Urinary bladder (tissue), 4 donors: ENCODE measurements around the gene ADK. TPM values are rescaled to one million over a fixed set of nuclear protein-coding genes. Genes with fewer than 3 reads are reported as not detected.

Source experiments
- DNase-seq: peaks from one replicate; pipeline ENCODE4 v3.0.0-alpha.2; 2015; ENCODE audit errors: extremely low spot score
- H3K27ac ChIP-seq: one replicate; pipeline ENCODE4 v1.5.1; 2013; ENCODE audit warnings: low read depth, mild to moderate bottlenecking, moderate library complexity
- H3K36me3 ChIP-seq: one replicate; pipeline ENCODE4 v1.6.1; 2013; ENCODE audit warnings: mild to moderate bottlenecking, moderate library complexity; ENCODE audit not compliant: insufficient read depth
- H3K4me1 ChIP-seq: one replicate; pipeline ENCODE4 v1.6.1; 2013; ENCODE audit warnings: mild to moderate bottlenecking, moderate library complexity; ENCODE audit not compliant: insufficient read depth
- H3K4me3 ChIP-seq: one replicate; pipeline ENCODE4 v1.5.1; 2013; ENCODE audit warnings: low read depth, low read length
- WGBS: extraction: QIAGEN DNeasy Blood & Tissue Kit; methylation state at CpG from one replicate; pipeline ENCODE4 v1.1.7; 2013; 5-methylcytosine and 5-hydroxymethylcytosine counted together
- polyA plus RNA-seq: library from polyadenylated mRNA; stranded (reverse); fragments of 200-250 nt; gene quantifications from one replicate; pipeline ENCODE4 v1.2.3, GENCODE V29; 2013
- total RNA-seq: library from RNA; depleted of rRNA; stranded (reverse); fragments of >200 nt; gene quantifications from one replicate; pipeline ENCODE4 v1.2.3, GENCODE V29; 2014
- donor health status: healthy with polysubstance abuse.
- donor health status: healthy.

The ADK gene
- total and polyA plus RNA-seq, 2 donors = 14.2 to 42.8 TPM

DNA sequence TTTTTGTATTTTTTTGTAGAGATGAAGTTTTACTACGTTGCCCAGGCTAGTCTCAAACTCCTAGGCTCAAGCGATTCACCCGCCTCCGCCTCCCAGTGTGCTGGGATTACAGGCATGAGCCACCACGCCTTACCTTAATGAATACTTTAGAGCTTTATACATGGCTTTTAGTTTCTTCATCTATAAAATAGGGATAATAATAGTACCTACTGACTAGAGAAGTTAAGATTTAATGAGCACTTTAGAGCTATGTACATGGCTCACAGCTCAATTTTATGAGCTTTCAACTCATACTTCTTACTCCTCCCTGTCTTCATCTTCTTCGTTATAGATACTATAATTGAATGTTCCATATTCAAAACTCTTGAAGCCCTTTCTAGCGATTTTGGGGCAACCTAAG, 445.7 kb downstream of the ADK start:
- no peak overlapping the region for H3K4me3 ChIP-seq
- no peaks in the 10 kb centered on the region for H3K36me3 ChIP-seq
- no peak overlapping the region for H3K27ac ChIP-seq
- no peaks in the 10 kb centered on the region for H3K4me1 ChIP-seq
- WGBS = 97% methylated on average over 7 of the region's 7 CpGs
- DNase-seq = no peak

DNA sequence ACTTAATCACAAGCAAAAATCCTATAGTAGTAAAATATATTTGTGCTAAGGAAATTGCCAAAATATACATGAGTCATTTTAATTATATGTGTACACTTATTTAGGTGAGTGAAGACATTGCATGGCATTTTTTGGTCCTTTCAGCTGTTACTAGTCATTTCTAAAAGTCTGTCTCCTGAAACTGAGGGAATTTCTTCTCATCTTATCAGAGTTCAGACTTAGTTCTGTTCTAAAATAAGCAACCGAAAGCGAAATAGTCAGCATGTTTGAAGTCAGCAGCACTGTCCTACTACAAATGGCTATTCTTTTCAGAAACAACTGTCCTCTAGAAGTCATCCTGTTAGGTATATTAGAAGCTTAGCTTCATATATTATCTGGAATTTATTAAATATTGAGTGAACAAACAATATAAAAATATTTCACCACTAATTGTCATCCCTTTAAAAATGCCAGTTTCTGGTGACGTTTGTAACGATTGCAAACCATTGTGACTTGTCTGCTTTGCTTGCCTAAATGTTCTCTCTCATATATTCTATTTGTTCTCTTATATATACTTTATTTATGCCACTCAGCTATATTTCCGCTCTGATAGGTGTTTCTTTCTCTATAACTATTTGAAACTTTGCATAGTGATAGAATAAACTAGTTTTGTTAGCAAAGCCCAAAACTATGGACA, 448.0 kb downstream of the ADK start:
- no peak for DNase-seq
- Histone ChIP-seq H3K27ac (peak overlapping the region; percentile 5), H3K4me1 (no peaks in the 10 kb centered on the region), H3K36me3 (no peaks in the 10 kb centered on the region), H3K4me3 (no peak overlapping the region)
- whole genome bisulfite sequencing = 38% methylated on average over 5 of the region's 5 CpGs

DNA sequence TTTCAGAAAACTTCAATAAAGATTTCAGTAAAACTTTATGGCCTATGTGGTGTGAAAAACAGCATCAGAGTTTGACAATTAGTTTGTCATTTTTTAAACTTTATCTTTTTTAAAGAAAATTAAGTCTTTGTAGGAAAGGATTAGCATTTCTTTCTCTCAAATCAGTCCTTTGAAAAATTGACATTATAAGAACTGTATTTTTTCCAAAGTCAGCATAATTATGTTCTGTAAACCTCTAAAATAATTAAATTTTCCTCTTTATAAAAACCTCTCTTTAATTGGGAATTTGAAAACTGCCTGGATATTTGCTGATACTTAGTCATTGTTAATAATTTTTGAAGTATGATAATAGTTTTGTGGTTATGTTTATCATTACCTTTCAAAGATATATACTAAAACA, 448.7 kb downstream of the ADK start:
- H3K36me3 ChIP-seq = no peaks in the 10 kb centered on the region
- H3K4me3 ChIP-seq = no peak overlapping the region
- H3K4me1 ChIP-seq = no peaks in the 10 kb centered on the region
- no peak overlapping the region for H3K27ac ChIP-seq
- DNase-seq = no peak

GRCh38 chr10:74600170-74600569, 449.1 kb downstream of the ADK start:
- no peak overlapping the region for H3K4me3 ChIP-seq
- no peaks in the 10 kb centered on the region for H3K4me1 ChIP-seq
- no peak for DNase-seq
- WGBS = 89% methylated on average over 2 of the region's 2 CpGs
- no peak overlapping the region for H3K27ac ChIP-seq
- H3K36me3 ChIP-seq = no peaks in the 10 kb centered on the region

GRCh38 chr10:74602576-74602975, 451.6 kb downstream of the ADK start:
- Histone ChIP-seq H3K4me1 (no peaks in the 10 kb centered on the region), H3K27ac (no peak overlapping the region), H3K4me3 (no peak overlapping the region), H3K36me3 (no peaks in the 10 kb centered on the region)
- DNase-seq = no peak
- WGBS = 83% methylated on average over 2 of the region's 2 CpGs

- no peak overlapping the region for H3K27ac ChIP-seq
- H3K4me3 ChIP-seq = no peak overlapping the region
- no peak for DNase-seq
- H3K36me3 ChIP-seq = no peaks in the 10 kb centered on the region
- H3K4me1 ChIP-seq = no peaks in the 10 kb centered on the region
Measured at GRCh38 chr10:74610299-74610698, 459.3 kb downstream of the ADK start.

DNA sequence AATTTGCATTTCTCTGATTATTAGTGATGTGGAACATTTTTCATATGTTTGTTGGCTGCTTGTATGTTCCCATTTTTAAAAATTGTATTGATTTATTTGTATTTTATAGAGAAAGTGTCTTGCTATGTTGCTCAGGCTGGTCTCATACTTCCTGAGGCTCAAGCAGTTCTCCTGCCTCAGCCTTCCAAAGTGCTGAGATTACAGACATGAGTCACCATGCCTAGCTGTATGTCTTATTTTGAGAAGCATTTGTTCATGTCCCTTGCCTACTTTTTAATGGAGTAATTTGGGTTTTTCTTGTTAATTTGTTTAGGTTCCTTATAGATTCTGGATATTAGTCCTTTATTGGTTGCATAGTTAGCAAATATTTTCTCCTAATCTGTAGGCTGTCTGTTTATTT, 461.2 kb downstream of the ADK start:
- DNase-seq = no peak
- no peak overlapping the region for H3K4me3 ChIP-seq

DNA sequence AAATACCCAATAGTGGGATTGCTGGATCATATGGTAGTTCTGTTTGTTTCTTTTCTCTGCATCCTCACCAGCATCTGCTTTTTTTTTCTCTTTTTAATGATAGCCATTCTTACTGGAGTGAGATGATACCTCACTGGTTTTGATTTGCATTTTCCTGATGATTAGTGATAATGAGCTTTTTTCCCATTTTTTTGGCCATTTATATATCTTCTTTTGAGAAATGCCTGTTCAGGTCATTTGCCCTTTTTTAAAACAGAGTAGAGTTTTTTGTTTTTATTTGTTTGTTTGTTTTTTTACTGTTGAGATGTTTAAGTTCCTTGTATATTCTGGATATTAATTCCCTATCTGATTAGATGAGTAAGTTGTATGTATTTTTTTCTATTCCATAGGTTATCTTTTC, 469.6 kb downstream of the ADK start:
- Histone ChIP-seq H3K4me1 (no peaks in the 10 kb centered on the region), H3K27ac (no peak overlapping the region), H3K36me3 (no peaks in the 10 kb centered on the region), H3K4me3 (no peak overlapping the region)
- no peak for DNase-seq

More for the DNA sequence above, 461.2 kb downstream of the ADK start:
- Histone ChIP-seq H3K4me1 (no peaks in the 10 kb centered on the region), H3K27ac (no peak overlapping the region), H3K36me3 (no peaks in the 10 kb centered on the region)

- Histone ChIP-seq H3K27ac (no peak overlapping the region), H3K4me1 (no peaks in the 10 kb centered on the region), H3K36me3 (no peaks in the 10 kb centered on the region), H3K4me3 (no peak overlapping the region)
- 72% methylated on average over 2 of the region's 2 CpGs for WGBS
- DNase-seq = no peak
Measured at GRCh38 chr10:74623786-74624185, 472.8 kb downstream of the ADK start.

DNA sequence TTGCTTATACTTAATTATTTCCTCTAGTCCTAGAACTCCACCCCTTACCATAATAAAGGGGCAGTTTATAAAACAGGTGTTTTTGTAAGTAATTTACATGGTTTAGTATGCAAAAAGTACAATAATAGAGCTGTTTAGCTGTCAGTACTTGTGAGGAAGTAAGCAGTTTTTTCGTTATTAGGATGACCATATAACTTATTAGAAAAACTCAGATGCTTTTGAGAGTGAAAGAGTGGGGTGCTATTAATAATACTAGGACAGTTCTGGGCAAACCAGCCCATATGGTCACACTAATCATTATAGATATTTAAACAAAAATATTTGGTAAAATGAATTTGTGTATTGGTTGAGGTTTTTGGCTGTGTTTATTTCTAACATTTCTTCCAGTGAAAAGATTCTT, 473.5 kb downstream of the ADK start:
- Histone ChIP-seq H3K27ac (no peak overlapping the region), H3K36me3 (no peaks in the 10 kb centered on the region), H3K4me1 (no peaks in the 10 kb centered on the region), H3K4me3 (no peak overlapping the region)
- 82% methylated on average over 1 of the region's 1 CpG for WGBS
- no peak for DNase-seq

- no peak for DNase-seq
- Histone ChIP-seq H3K4me1 (no peaks in the 10 kb centered on the region), H3K27ac (no peak overlapping the region), H3K4me3 (no peak overlapping the region), H3K36me3 (no peaks in the 10 kb centered on the region)
- 76% methylated on average over 2 of the region's 2 CpGs for WGBS
Measured at GRCh38 chr10:74628136-74628535, 477.1 kb downstream of the ADK start.

GRCh38 chr10:74634995-74635536, 484.0 kb downstream of the ADK start:
- DNase-seq = no peak
- Histone ChIP-seq H3K36me3 (peaks cover 1% of the 10 kb centered on the region), H3K4me3 (no peak overlapping the region), H3K4me1 (no peaks in the 10 kb centered on the region), H3K27ac (no peak overlapping the region)

DNA sequence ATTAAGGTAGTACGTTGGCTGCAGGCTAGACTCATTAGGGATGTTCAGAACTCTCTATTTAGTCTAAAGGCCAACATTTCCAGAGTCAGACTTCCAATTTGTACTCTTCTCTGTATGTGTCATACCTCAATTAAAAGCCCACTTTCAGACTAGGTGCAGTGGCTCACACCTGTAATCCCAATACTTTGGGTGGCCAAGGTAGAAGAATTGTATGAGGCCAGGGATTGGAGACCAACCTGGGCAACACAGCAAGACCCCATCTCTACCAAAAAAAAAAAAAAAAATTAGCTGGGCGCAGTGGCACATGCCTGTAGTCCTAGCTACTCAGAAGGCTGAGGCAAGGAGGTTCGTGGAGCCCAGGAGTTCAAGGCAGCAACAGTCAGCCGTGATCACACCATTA, 484.6 kb downstream of the ADK start:
- WGBS = 99% methylated on average over 4 of the region's 4 CpGs
- H3K4me3 ChIP-seq = no peak overlapping the region

DNA sequence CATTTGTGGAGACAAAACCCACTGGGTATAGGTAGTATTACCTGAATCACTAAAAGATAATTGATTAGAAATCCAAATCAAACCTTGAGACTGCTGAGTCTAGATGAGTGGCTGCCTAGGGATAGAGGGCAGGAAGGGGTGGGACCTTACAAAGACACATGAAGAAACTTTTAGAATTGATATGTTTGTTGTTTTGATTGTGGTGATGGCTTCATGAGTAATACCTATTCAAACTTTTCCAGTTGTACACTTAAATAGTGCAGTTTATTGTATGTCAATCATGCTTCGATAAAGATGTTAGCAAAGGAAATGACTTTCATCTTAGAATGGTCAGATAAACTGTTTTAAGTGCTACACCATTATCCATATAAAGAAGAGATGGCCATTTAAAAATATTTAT, 486.7 kb downstream of the ADK start:
- H3K4me3 ChIP-seq = no peak overlapping the region
- H3K4me1 ChIP-seq = no peaks in the 10 kb centered on the region
- H3K36me3 ChIP-seq = peaks cover 1% of the 10 kb centered on the region
- no peak for DNase-seq
- WGBS = 92% methylated on average over 1 of the region's 1 CpG
- no peak overlapping the region for H3K27ac ChIP-seq

More for the DNA sequence above, 484.6 kb downstream of the ADK start:
- H3K4me1 ChIP-seq = no peaks in the 10 kb centered on the region
- DNase-seq = no peak
- H3K36me3 ChIP-seq = peaks cover 1% of the 10 kb centered on the region
- no peak overlapping the region for H3K27ac ChIP-seq
